Measurements from ENCODE around the gene KIF27. TPM values are rescaled to one million over a fixed set of nuclear protein-coding genes. Genes with fewer than 3 reads are reported as not detected.

KIF27 gene
- total RNA-seq, result 1.5 and 2.7 TPM in 2 replicates

- peak within 1 kb of the TSS; percentile 73 for H3K4me3 ChIP-seq (ENCODE audit: low read depth, low read length)
- no peak for DNase-seq (ENCODE audit: low read depth)
- TF ChIP-seq CTCF (conservative IDR thresholded peaks at IDR 0.05; ENCODE audit: low read depth, low read length), result no peak
Measured at GRCh38 chr9:83920927-83921707, at the start of gene KIF27. TSS of gene KIF27 (minus strand) at chr9:83921432. CDS start at chr9:83915591, 5,841 bp downstream.

- no peak for TF ChIP-seq CTCF (conservative IDR thresholded peaks at IDR 0.05; ENCODE audit: low read depth, low read length)
- H3K4me3 ChIP-seq (ENCODE audit: low read depth, low read length), result no peak overlapping the region
- no peak for DNase-seq (ENCODE audit: low read depth)
Measured at GRCh38 chr9:83969602-83970001, 48.4 kb upstream of the KIF27 start.

GRCh38 chr9:83967073-83967472 lies 45.8 kb upstream of the KIF27 start:
- H3K4me3 ChIP-seq (ENCODE audit: low read depth, low read length), result no peak overlapping the region
- no peak for TF ChIP-seq CTCF (conservative IDR thresholded peaks at IDR 0.05; ENCODE audit: low read depth, low read length)
- DNase-seq (ENCODE audit: low read depth), result no peak

GRCh38 chr9:83966209-83966582 lies 45.0 kb upstream of the KIF27 start:
- no peak for TF ChIP-seq CTCF (conservative IDR thresholded peaks at IDR 0.05; ENCODE audit: low read depth, low read length)
- no peak for DNase-seq (ENCODE audit: low read depth)
- no peak overlapping the region for H3K4me3 ChIP-seq (ENCODE audit: low read depth, low read length)

- DNase-seq (ENCODE audit: low read depth), result no peak
- TF ChIP-seq CTCF (conservative IDR thresholded peaks at IDR 0.05; ENCODE audit: low read depth, low read length), result no peak
- H3K4me3 ChIP-seq (ENCODE audit: low read depth, low read length), result no peak overlapping the region
Measured at GRCh38 chr9:83965350-83966208, 44.3 kb upstream of the KIF27 start.

GRCh38 chr9:83964973-83965349 lies 43.7 kb upstream of the KIF27 start:
- no peak for TF ChIP-seq CTCF (conservative IDR thresholded peaks at IDR 0.05; ENCODE audit: low read depth, low read length)
- H3K4me3 ChIP-seq (ENCODE audit: low read depth, low read length), result no peak overlapping the region
- DNase-seq (ENCODE audit: low read depth), result no peak
